KMS-11 (cell line): ENCODE data around the gene MNX1.

ENCODE experiments used
- H2AFZ ChIP-seq: fragments of 200-600 bp; sonication (generic); 2 replicates; pipeline ENCODE4 v1.6.1; 2016; ENCODE audit warnings: antibody characterized with exemption, mixed run types, low read depth
- H3K27ac ChIP-seq: fragments of 200-600 bp; sonication (generic); 2 replicates; pipeline ENCODE4 v1.6.1; 2016; ENCODE audit warnings: mild to moderate bottlenecking, mixed run types
- H3K27me3 ChIP-seq: fragments of 200-600 bp; sonication (generic); 2 replicates; pipeline ENCODE4 v1.6.1; 2017; ENCODE audit warnings: mild to moderate bottlenecking, low read depth, mixed run types, moderate library complexity; ENCODE audit not compliant: insufficient read depth
- H3K36me3 ChIP-seq: fragments of 200-600 bp; sonication (generic); 2 replicates; pipeline ENCODE4 v1.6.1; 2017; ENCODE audit warnings: mild to moderate bottlenecking, mixed run types; ENCODE audit not compliant: insufficient read depth
- H3K4me1 ChIP-seq: fragments of 200-600 bp; sonication (generic); 2 replicates; pipeline ENCODE4 v1.6.1; 2016; ENCODE audit warnings: mild to moderate bottlenecking, low read depth, mixed run types; ENCODE audit not compliant: poor library complexity, severe bottlenecking
- H3K4me2 ChIP-seq: fragments of 200-600 bp; sonication (generic); 2 replicates; pipeline ENCODE4 v1.7.0; 2016; ENCODE audit warnings: mild to moderate bottlenecking, mixed run types
- H3K4me3 ChIP-seq: fragments of 200-600 bp; sonication (generic); IDR thresholded peaks from 2 replicates; pipeline ENCODE4 v1.6.1; 2017; ENCODE audit warnings: low read depth, low read length, mixed read lengths; ENCODE audit not compliant: insufficient read depth
- H3K79me2 ChIP-seq: fragments of 200-600 bp; sonication (generic); 2 replicates; pipeline ENCODE4 v1.6.1; 2016; ENCODE audit warnings: low read depth, mixed run types; ENCODE audit not compliant: insufficient read depth
- H3K9ac ChIP-seq: fragments of 200-600 bp; sonication (generic); 2 replicates; pipeline ENCODE4 v1.6.1; 2016; ENCODE audit warnings: mild to moderate bottlenecking, mixed run types
- H4K20me1 ChIP-seq: fragments of 200-600 bp; sonication (generic); 2 replicates; pipeline ENCODE4 v1.6.1; 2016; ENCODE audit warnings: mild to moderate bottlenecking, mixed run types; ENCODE audit not compliant: insufficient read depth
- CTCF ChIP-seq: fragments of 200-600 bp; sonication (generic); conservative IDR thresholded peaks from 2 replicates; pipeline ENCODE4 v1.6.1; 2017; ENCODE audit warnings: low read depth, mild to moderate bottlenecking, antibody characterized with exemption, low read length, moderate library complexity, mixed read lengths

The MNX1 gene

GRCh38 chr7:156986378-156986777, 24.1 kb downstream of the MNX1 start:
- no peaks in the 10 kb centered on the region for H3K79me2 ChIP-seq

GRCh38 chr7:156985101-156985992, 25.1 kb downstream of the MNX1 start:
- Histone ChIP-seq H3K27ac (no peak overlapping the region), H2AFZ (no peak overlapping the region), H3K9ac (no peak overlapping the region), H3K4me3 (no peak overlapping the region), H3K36me3 (no peaks in the 10 kb centered on the region), H3K4me1 (no peaks in the 10 kb centered on the region), H3K4me2 (no peak overlapping the region), H4K20me1 (no peaks in the 10 kb centered on the region), H3K79me2 (no peaks in the 10 kb centered on the region), H3K27me3 (no peaks in the 10 kb centered on the region)
- TF ChIP-seq CTCF = no peak

More at GRCh38 chr7:156986378-156986777, 24.1 kb downstream of the MNX1 start:
- Histone ChIP-seq H3K4me2 (no peak overlapping the region), H3K36me3 (no peaks in the 10 kb centered on the region), H3K4me1 (no peaks in the 10 kb centered on the region), H4K20me1 (no peaks in the 10 kb centered on the region), H3K27ac (no peak overlapping the region), H3K9ac (no peak overlapping the region), H2AFZ (no peak overlapping the region), H3K4me3 (no peak overlapping the region), H3K27me3 (no peaks in the 10 kb centered on the region)
- no peak for TF ChIP-seq CTCF

GRCh38 chr7:156984174-156984891, 26.1 kb downstream of the MNX1 start:
- Histone ChIP-seq H3K27ac (no peak overlapping the region), H3K9ac (no peak overlapping the region), H3K4me3 (no peak overlapping the region), H2AFZ (no peak overlapping the region), H3K27me3 (no peaks in the 10 kb centered on the region), H3K36me3 (no peaks in the 10 kb centered on the region), H3K4me2 (no peak overlapping the region), H4K20me1 (no peaks in the 10 kb centered on the region), H3K4me1 (no peaks in the 10 kb centered on the region), H3K79me2 (no peaks in the 10 kb centered on the region)
- no peak for TF ChIP-seq CTCF

GRCh38 chr7:156979711-156980110, 30.8 kb downstream of the MNX1 start:
- no peak for TF ChIP-seq CTCF

More at GRCh38 chr7:156979711-156980110, 30.8 kb downstream of the MNX1 start:
- H3K4me1 ChIP-seq = peaks cover under 1% of the 10 kb centered on the region
- H3K9ac ChIP-seq = no peak overlapping the region
- no peak overlapping the region for H2AFZ ChIP-seq
- H3K27ac ChIP-seq = no peak overlapping the region
- no peaks in the 10 kb centered on the region for H3K36me3 ChIP-seq
- no peaks in the 10 kb centered on the region for H4K20me1 ChIP-seq
- H3K79me2 ChIP-seq = no peaks in the 10 kb centered on the region
- H3K4me3 ChIP-seq = no peak overlapping the region
- H3K4me2 ChIP-seq = no peak overlapping the region
- no peaks in the 10 kb centered on the region for H3K27me3 ChIP-seq
